ENCODE data around the gene LYL1. TPM values are rescaled to one million over a fixed set of nuclear protein-coding genes. Genes with fewer than 3 reads are reported as not detected.

Gene LYL1
- total and polyA plus RNA-seq, 9 of the 15 experiments (the other 6 are each of a cell fraction or from before 2014, with no cell fraction given), result 1.3 to 266 (median 34.0) TPM

DNA sequence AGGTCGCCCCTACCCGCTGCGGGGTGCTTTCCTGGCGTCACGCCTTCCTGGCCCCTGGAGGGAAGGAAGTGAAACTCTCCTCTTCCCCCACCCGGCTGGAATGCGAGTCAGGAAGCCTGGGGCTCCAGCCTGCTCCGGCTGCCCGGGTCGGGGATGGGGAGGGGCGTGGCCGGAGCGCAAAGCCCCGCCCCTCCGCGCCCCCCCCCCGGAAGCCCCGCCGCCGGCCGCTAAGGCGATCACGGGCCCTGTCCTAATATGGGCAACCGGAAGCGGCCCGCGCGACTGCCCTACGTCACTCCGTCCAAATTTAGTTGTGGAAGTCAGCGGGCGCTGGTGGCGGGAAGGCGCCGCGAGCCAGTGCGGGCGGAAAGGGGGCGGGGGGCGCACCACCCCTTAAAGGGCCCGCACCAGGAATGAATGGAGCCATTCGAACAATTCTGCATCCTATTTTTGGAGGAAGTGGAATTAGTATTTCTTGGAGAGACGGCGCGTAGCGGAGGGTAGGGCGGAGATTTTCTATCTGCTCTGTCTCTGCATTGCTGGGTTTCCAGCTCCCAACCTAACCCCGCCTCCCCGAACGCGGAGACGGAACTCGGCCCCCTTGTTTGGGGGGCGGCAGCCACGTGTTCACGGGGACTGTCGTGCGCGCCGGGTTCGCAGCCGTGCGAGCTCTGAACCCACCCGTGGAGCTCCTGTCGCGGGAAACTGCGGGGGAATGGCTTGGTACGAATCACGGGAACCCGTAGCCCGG lies 49.1 kb upstream of the LYL1 start (continued):
- TF ChIP-seq, protein P1, sequence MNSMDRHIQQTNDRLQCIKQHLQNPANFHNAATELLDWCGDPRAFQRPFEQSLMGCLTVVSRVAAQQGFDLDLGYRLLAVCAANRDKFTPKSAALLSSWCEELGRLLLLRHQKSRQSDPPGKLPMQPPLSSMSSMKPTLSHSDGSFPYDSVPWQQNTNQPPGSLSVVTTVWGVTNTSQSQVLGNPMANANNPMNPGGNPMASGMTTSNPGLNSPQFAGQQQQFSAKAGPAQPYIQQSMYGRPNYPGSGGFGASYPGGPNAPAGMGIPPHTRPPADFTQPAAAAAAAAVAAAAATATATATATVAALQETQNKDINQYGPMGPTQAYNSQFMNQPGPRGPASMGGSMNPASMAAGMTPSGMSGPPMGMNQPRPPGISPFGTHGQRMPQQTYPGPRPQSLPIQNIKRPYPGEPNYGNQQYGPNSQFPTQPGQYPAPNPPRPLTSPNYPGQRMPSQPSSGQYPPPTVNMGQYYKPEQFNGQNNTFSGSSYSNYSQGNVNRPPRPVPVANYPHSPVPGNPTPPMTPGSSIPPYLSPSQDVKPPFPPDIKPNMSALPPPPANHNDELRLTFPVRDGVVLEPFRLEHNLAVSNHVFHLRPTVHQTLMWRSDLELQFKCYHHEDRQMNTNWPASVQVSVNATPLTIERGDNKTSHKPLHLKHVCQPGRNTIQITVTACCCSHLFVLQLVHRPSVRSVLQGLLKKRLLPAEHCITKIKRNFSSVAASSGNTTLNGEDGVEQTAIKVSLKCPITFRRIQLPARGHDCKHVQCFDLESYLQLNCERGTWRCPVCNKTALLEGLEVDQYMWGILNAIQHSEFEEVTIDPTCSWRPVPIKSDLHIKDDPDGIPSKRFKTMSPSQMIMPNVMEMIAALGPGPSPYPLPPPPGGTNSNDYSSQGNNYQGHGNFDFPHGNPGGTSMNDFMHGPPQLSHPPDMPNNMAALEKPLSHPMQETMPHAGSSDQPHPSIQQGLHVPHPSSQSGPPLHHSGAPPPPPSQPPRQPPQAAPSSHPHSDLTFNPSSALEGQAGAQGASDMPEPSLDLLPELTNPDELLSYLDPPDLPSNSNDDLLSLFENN (IDR thresholded peaks at IDR 0.05; ENCODE audit: low read depth in 2 of 2, low read length in 2 of 2), result 0 out of 4 replicates have a peak, but pooled peaks of 1 of the 2 experiments have one; percentile 18
- TF ChIP-seq PML (IDR thresholded peaks at IDR 0.05; ENCODE audit: low read length) (peak; percentile 48), KDM4B (IDR thresholded peaks at IDR 0.05; ENCODE audit: borderline replicate concordance in 2 of 2, low read depth in 1 of 2) (peak in 1 of 2 experiments; percentile 1; a peak in 1 of 4 replicates), KDM2B (CRISPR knock-in tag; IDR thresholded peaks at IDR 0.05) (no peak)
- TF ChIP-seq, protein P2, sequence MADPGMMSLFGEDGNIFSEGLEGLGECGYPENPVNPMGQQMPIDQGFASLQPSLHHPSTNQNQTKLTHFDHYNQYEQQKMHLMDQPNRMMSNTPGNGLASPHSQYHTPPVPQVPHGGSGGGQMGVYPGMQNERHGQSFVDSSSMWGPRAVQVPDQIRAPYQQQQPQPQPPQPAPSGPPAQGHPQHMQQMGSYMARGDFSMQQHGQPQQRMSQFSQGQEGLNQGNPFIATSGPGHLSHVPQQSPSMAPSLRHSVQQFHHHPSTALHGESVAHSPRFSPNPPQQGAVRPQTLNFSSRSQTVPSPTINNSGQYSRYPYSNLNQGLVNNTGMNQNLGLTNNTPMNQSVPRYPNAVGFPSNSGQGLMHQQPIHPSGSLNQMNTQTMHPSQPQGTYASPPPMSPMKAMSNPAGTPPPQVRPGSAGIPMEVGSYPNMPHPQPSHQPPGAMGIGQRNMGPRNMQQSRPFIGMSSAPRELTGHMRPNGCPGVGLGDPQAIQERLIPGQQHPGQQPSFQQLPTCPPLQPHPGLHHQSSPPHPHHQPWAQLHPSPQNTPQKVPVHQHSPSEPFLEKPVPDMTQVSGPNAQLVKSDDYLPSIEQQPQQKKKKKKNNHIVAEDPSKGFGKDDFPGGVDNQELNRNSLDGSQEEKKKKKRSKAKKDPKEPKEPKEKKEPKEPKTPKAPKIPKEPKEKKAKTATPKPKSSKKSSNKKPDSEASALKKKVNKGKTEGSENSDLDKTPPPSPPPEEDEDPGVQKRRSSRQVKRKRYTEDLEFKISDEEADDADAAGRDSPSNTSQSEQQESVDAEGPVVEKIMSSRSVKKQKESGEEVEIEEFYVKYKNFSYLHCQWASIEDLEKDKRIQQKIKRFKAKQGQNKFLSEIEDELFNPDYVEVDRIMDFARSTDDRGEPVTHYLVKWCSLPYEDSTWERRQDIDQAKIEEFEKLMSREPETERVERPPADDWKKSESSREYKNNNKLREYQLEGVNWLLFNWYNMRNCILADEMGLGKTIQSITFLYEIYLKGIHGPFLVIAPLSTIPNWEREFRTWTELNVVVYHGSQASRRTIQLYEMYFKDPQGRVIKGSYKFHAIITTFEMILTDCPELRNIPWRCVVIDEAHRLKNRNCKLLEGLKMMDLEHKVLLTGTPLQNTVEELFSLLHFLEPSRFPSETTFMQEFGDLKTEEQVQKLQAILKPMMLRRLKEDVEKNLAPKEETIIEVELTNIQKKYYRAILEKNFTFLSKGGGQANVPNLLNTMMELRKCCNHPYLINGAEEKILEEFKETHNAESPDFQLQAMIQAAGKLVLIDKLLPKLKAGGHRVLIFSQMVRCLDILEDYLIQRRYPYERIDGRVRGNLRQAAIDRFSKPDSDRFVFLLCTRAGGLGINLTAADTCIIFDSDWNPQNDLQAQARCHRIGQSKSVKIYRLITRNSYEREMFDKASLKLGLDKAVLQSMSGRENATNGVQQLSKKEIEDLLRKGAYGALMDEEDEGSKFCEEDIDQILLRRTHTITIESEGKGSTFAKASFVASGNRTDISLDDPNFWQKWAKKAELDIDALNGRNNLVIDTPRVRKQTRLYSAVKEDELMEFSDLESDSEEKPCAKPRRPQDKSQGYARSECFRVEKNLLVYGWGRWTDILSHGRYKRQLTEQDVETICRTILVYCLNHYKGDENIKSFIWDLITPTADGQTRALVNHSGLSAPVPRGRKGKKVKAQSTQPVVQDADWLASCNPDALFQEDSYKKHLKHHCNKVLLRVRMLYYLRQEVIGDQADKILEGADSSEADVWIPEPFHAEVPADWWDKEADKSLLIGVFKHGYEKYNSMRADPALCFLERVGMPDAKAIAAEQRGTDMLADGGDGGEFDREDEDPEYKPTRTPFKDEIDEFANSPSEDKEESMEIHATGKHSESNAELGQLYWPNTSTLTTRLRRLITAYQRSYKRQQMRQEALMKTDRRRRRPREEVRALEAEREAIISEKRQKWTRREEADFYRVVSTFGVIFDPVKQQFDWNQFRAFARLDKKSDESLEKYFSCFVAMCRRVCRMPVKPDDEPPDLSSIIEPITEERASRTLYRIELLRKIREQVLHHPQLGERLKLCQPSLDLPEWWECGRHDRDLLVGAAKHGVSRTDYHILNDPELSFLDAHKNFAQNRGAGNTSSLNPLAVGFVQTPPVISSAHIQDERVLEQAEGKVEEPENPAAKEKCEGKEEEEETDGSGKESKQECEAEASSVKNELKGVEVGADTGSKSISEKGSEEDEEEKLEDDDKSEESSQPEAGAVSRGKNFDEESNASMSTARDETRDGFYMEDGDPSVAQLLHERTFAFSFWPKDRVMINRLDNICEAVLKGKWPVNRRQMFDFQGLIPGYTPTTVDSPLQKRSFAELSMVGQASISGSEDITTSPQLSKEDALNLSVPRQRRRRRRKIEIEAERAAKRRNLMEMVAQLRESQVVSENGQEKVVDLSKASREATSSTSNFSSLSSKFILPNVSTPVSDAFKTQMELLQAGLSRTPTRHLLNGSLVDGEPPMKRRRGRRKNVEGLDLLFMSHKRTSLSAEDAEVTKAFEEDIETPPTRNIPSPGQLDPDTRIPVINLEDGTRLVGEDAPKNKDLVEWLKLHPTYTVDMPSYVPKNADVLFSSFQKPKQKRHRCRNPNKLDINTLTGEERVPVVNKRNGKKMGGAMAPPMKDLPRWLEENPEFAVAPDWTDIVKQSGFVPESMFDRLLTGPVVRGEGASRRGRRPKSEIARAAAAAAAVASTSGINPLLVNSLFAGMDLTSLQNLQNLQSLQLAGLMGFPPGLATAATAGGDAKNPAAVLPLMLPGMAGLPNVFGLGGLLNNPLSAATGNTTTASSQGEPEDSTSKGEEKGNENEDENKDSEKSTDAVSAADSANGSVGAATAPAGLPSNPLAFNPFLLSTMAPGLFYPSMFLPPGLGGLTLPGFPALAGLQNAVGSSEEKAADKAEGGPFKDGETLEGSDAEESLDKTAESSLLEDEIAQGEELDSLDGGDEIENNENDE (IDR thresholded peaks at IDR 0.05; ENCODE audit: low read depth, low read length), result no peak

Measured in K562 (cell line).